K562 (cell line): ENCODE results near the gene OARD1. TPM values are rescaled to one million over a fixed set of nuclear protein-coding genes. Genes with fewer than 3 reads are reported as not detected.

Experiments
- DDX20 ChIP-seq: fragments of 450-650 bp; IDR thresholded peaks from 2 replicates; pipeline ENCODE4 v1.6.1; 2016; ENCODE audit warnings: missing genetic modification characterization, low read depth, mild to moderate bottlenecking, missing compliant biosample characterization, moderate library complexity
- GTF2A2 ChIP-seq: IDR thresholded peaks from 2 replicates; pipeline ENCODE4 v1.6.1; 2016; ENCODE audit warnings: mild to moderate bottlenecking, missing genetic modification characterization, missing compliant biosample characterization
- POLR2H ChIP-seq: IDR thresholded peaks from 2 replicates; pipeline ENCODE4 v1.6.1; 2016; ENCODE audit warnings: missing genetic modification characterization, low read depth, mild to moderate bottlenecking, control low read depth, missing compliant biosample characterization, moderate library complexity
- PYGO2 ChIP-seq: fragments of 450-650 bp; IDR thresholded peaks from 2 replicates; pipeline ENCODE4 v1.6.1; 2016; ENCODE audit warnings: mild to moderate bottlenecking, missing genetic modification characterization, moderate library complexity, missing compliant biosample characterization
- SRSF3 ChIP-seq: fragments of 200-400 bp; formaldehyde crosslinking; IDR thresholded peaks from 2 replicates; pipeline ENCODE4 v1.6.1; 2016; ENCODE audit warnings: mild to moderate bottlenecking, low read length, moderate library complexity; ENCODE audit not compliant: insufficient read depth
- YBX1 ChIP-seq: fragments of 450-650 bp; IDR thresholded peaks from 2 replicates; pipeline ENCODE4 v1.7.1; 2016; ENCODE audit warnings: mild to moderate bottlenecking
- ZEB2 ChIP-seq: fragments of 450-650 bp; IDR thresholded peaks from 2 replicates; pipeline ENCODE4 v1.6.1; 2016
- ZNF174 ChIP-seq: fragments of 250-450 bp; sonication (Bioruptor Pico); IDR thresholded peaks from 2 replicates; pipeline ENCODE4 v1.4.0; 2020; ENCODE audit warnings: mild to moderate bottlenecking
- ZNF324 ChIP-seq: fragments of 250-450 bp; sonication (Bioruptor Pico); IDR thresholded peaks from 2 replicates; pipeline ENCODE4 v1.4.0; 2020; ENCODE audit warnings: mild to moderate bottlenecking
- polyA plus RNA-seq, 8 experiments: library from polyadenylated mRNA; depleted of rRNA in 4 of 8; stranded (reverse) in 5 of 8; unstranded in 3 of 8; fragments of >200 nt; fragmentation: Nextera tagmentation in 2 of 8; fragmentation: Illumina TruSeq in 1 of 8; extraction: Ambion mirVana in 2 of 8; extraction: Trizol in 1 of 8; gene quantifications; 2 replicates each; pipeline versions ENCODE4 v1.2.1 to v1.2.3, GENCODE V29; 2011 to 2014; ENCODE audit warnings: inconsistent platforms in 1 of 8, missing spikeins in 1 of 8
- total RNA-seq, 7 experiments: library from RNA; depleted of rRNA in 6 of 7; stranded (reverse); fragments of >200 nt in 6 of 7; fragmentation: Illumina TruSeq in 2 of 7; extraction: Trizol in 2 of 7; gene quantifications; 2 replicates each; pipeline versions ENCODE4 v1.2.1 to v1.2.3, GENCODE V29; 2011 to 2021; ENCODE audit warnings: low replicate concordance in 1 of 7
- TF ChIP-seq, protein P1 (sequence below): conservative IDR thresholded peaks from 2 replicates; pipeline ENCODE4 v1.6.1; 2011; ENCODE audit warnings: low read depth, mild to moderate bottlenecking, low read length; ENCODE audit not compliant: control insufficient read depth
- TF ChIP-seq, protein P2 (sequence below): sonication (generic); formaldehyde crosslinking; IDR thresholded peaks from 2 replicates; pipeline ENCODE4 v1.8.0; 2022; ENCODE audit warnings: mild to moderate bottlenecking, missing genetic modification reagents
- TF ChIP-seq, protein P3 (sequence below): fragments of 250-450 bp; sonication (Bioruptor Pico); IDR thresholded peaks from 2 replicates; pipeline ENCODE4 v1.4.0; 2020; ENCODE audit warnings: borderline replicate concordance
- TF ChIP-seq, protein P4 (sequence below): fragments of 450-650 bp; IDR thresholded peaks from 2 replicates; pipeline ENCODE4 v1.6.1; 2017; ENCODE audit warnings: mild to moderate bottlenecking, moderate library complexity
- TF ChIP-seq, protein P5 (sequence below): fragments of 250-450 bp; sonication (Bioruptor Pico); IDR thresholded peaks from 2 replicates; pipeline ENCODE4 v1.5.0; 2020; ENCODE audit warnings: mild to moderate bottlenecking, borderline replicate concordance
- TF ChIP-seq, protein P6 (sequence below): fragments of 250-450 bp; sonication (Bioruptor Pico); IDR thresholded peaks from 2 replicates; pipeline ENCODE4 v1.8.0; 2022; ENCODE audit warnings: moderate library complexity, mild to moderate bottlenecking, inconsistent platforms
- TF ChIP-seq, protein P7 (sequence below): fragments of 450-650 bp; formaldehyde crosslinking; IDR thresholded peaks from 2 replicates; pipeline ENCODE4 v1.4.0; 2022; ENCODE audit warnings: missing genetic modification characterization

The OARD1 gene
- total and polyA plus RNA-seq, 9 of the 15 experiments (the other 6 are each of a cell fraction or from before 2014, with no cell fraction given) = 43.4 to 88.3 (median 61.1) TPM

DNA sequence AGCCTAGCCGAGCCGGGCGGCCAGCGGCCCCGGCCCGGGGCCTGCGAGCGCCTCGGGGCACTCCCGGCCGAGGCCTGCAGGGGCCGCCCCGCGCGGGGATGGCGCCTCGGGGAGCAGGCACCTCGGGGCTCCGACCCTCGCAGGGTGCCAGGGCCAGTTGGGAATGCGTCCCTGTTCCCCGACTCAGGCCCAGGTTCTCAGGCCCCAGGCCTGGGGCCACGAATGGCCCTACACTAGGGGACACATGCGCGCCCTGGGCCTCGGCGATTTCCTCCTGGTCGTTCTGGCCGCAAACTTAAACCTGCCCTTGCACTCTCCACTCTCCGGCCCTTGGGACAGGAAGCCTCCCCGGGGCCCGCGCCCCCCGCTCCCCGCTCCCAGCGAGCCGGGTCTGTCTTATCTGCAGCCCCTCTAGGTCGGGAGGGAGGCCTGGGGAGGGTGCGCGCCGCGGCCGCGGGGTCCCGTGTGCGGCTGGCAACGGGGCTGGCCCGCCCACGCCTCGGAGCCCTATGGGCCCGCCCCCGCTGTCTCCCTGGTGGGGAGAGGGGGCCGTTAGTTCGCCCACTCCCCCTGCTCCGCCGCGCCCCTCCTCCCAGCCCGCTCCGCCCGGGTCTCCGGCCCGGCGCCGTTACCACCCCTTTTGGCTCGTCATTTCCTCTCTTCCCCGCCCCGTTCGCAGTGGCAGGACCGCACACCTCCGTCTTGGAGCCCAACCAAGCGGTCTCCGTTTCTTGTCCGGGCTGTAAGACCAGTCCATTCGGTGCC lies 1.2 kb upstream of the OARD1 start (continued):
- TF ChIP-seq, protein P1, sequence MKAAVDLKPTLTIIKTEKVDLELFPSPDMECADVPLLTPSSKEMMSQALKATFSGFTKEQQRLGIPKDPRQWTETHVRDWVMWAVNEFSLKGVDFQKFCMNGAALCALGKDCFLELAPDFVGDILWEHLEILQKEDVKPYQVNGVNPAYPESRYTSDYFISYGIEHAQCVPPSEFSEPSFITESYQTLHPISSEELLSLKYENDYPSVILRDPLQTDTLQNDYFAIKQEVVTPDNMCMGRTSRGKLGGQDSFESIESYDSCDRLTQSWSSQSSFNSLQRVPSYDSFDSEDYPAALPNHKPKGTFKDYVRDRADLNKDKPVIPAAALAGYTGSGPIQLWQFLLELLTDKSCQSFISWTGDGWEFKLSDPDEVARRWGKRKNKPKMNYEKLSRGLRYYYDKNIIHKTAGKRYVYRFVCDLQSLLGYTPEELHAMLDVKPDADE = peak; percentile 80
- TF ChIP-seq, protein P2, sequence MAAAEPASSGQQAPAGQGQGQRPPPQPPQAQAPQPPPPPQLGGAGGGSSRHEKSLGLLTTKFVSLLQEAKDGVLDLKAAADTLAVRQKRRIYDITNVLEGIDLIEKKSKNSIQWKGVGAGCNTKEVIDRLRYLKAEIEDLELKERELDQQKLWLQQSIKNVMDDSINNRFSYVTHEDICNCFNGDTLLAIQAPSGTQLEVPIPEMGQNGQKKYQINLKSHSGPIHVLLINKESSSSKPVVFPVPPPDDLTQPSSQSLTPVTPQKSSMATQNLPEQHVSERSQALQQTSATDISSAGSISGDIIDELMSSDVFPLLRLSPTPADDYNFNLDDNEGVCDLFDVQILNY (CRISPR knock-in tag) = 0 out of 2 replicates have a peak, but pooled peaks have one; percentile 59
- TF ChIP-seq GTF2A2 (tag) (peak; percentile 61; the same call in 1 of the 2 replicates), PYGO2 (tag) (no peak), POLR2H (tag) (peak; percentile 33; the same call in 1 of the 2 replicates), ZNF324 (CRISPR knock-in tag) (no peak), DDX20 (no peak), ZNF174 (CRISPR knock-in tag) (no peak), YBX1 (no peak), SRSF3 (no peak), ZEB2 (no peak)
- TF ChIP-seq, protein P3, sequence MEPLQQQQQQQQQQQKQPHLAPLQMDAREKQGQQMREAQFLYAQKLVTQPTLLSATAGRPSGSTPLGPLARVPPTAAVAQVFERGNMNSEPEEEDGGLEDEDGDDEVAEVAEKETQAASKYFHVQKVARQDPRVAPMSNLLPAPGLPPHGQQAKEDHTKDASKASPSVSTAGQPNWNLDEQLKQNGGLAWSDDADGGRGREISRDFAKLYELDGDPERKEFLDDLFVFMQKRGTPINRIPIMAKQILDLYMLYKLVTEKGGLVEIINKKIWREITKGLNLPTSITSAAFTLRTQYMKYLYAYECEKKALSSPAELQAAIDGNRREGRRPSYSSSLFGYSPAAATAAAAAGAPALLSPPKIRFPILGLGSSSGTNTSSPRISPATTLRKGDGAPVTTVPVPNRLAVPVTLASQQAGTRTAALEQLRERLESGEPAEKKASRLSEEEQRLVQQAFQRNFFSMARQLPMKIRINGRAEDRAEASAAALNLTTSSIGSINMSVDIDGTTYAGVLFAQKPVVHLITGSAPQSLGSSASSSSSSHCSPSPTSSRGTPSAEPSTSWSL (CRISPR knock-in tag) = no peak
- TF ChIP-seq, protein P4, sequence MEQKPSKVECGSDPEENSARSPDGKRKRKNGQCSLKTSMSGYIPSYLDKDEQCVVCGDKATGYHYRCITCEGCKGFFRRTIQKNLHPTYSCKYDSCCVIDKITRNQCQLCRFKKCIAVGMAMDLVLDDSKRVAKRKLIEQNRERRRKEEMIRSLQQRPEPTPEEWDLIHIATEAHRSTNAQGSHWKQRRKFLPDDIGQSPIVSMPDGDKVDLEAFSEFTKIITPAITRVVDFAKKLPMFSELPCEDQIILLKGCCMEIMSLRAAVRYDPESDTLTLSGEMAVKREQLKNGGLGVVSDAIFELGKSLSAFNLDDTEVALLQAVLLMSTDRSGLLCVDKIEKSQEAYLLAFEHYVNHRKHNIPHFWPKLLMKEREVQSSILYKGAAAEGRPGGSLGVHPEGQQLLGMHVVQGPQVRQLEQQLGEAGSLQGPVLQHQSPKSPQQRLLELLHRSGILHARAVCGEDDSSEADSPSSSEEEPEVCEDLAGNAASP = no peak
- TF ChIP-seq, protein P5, sequence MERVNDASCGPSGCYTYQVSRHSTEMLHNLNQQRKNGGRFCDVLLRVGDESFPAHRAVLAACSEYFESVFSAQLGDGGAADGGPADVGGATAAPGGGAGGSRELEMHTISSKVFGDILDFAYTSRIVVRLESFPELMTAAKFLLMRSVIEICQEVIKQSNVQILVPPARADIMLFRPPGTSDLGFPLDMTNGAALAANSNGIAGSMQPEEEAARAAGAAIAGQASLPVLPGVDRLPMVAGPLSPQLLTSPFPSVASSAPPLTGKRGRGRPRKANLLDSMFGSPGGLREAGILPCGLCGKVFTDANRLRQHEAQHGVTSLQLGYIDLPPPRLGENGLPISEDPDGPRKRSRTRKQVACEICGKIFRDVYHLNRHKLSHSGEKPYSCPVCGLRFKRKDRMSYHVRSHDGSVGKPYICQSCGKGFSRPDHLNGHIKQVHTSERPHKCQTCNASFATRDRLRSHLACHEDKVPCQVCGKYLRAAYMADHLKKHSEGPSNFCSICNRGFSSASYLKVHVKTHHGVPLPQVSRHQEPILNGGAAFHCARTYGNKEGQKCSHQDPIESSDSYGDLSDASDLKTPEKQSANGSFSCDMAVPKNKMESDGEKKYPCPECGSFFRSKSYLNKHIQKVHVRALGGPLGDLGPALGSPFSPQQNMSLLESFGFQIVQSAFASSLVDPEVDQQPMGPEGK (CRISPR knock-in tag) = no peak
- TF ChIP-seq, protein P6, sequence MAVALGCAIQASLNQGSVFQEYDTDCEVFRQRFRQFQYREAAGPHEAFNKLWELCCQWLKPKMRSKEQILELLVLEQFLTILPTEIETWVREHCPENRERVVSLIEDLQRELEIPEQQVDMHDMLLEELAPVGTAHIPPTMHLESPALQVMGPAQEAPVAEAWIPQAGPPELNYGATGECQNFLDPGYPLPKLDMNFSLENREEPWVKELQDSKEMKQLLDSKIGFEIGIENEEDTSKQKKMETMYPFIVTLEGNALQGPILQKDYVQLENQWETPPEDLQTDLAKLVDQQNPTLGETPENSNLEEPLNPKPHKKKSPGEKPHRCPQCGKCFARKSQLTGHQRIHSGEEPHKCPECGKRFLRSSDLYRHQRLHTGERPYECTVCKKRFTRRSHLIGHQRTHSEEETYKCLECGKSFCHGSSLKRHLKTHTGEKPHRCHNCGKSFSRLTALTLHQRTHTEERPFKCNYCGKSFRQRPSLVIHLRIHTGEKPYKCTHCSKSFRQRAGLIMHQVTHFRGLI = peak; percentile 76; the same call in 1 of the 2 replicates
- TF ChIP-seq, protein P7, sequence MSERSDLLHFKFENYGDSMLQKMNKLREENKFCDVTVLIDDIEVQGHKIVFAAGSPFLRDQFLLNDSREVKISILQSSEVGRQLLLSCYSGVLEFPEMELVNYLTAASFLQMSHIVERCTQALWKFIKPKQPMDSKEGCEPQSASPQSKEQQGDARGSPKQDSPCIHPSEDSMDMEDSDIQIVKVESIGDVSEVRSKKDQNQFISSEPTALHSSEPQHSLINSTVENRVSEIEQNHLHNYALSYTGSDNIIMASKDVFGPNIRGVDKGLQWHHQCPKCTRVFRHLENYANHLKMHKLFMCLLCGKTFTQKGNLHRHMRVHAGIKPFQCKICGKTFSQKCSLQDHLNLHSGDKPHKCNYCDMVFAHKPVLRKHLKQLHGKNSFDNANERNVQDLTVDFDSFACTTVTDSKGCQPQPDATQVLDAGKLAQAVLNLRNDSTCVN (CRISPR knock-in tag) = no peak
